GM10847 (cell line): Measurements from ENCODE around the gene CDKAL1.

Experiments used
- POLR2A ChIP-seq: IDR thresholded peaks from 2 replicates; pipeline ENCODE4 v1.6.1; 2011; ENCODE audit not compliant: insufficient read length; ENCODE audit errors: extremely low read depth

CDKAL1 gene

GRCh38 chr6:21049572-21049971, 515.3 kb downstream of the CDKAL1 start:
- TF ChIP-seq POLR2A: no peak

- no peak for TF ChIP-seq POLR2A
Measured at GRCh38 chr6:21050935-21051334, 516.7 kb downstream of the CDKAL1 start.

DNA sequence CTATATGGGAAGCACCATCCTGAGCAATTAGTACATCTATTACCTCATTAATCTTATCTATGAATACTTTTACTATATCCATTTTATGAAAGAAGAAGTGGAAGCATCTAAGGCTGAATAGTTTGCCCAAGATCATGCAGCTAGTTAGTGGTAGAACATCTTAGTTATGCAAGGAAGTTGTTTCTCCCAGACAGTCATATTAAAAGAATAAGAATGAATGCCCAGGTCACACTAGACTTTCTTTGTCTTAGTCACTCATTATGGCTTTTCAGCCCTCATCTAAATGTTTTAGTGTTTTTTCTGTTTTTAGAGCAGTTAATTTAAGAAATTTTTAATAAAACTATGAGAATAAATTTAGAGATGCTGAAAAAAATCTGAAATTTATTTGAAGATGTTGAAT, 517.5 kb downstream of the CDKAL1 start:
- TF ChIP-seq POLR2A: no peak

DNA sequence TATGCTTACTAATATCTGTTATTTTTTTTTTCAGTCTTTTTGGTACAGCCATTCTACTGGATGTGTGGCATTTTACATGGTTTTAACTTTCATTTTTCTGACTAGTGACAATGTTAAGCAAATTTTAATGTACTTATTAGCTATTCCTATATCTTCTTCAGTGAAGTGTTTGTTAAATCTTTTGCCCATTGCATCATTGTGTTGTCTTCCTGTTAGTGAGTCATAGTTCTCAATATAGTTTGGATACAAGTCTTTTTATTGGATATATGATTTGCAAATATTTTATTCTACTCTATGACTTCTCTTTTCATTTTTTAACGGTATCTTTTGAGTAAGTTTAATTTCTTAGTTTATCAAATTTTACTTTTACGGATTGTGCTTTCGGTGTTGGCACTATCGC, 519.4 kb downstream of the CDKAL1 start:
- no peak for TF ChIP-seq POLR2A

- TF ChIP-seq POLR2A: no peak
Measured at GRCh38 chr6:21061892-21062291, 527.6 kb downstream of the CDKAL1 start.

- no peak for TF ChIP-seq POLR2A
Measured at GRCh38 chr6:21064756-21065340, 530.6 kb downstream of the CDKAL1 start.

- no peak for TF ChIP-seq POLR2A
Measured at GRCh38 chr6:21067521-21067920, 533.3 kb downstream of the CDKAL1 start.

DNA sequence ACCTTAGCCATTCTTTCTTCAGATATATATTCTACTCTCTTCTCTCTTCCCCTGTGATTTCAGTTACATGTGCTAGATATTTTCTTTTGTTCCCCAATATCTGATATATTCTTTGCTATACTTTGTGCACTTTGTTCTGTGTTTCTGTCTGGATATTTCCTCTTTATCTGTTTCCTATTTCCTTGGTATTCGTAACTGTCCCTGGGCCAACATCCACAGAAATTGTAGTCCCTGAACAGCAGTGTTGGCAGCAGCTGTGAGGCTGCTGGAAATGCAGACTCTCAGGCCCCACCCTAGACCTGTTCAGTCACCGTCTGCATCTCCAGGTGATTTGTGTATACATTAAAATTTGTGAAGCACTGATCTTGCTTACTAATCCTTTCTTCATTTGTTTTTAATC, 536.4 kb downstream of the CDKAL1 start:
- TF ChIP-seq POLR2A: no peak

GRCh38 chr6:21071780-21072468, 537.7 kb downstream of the CDKAL1 start:
- TF ChIP-seq POLR2A: no peak

DNA sequence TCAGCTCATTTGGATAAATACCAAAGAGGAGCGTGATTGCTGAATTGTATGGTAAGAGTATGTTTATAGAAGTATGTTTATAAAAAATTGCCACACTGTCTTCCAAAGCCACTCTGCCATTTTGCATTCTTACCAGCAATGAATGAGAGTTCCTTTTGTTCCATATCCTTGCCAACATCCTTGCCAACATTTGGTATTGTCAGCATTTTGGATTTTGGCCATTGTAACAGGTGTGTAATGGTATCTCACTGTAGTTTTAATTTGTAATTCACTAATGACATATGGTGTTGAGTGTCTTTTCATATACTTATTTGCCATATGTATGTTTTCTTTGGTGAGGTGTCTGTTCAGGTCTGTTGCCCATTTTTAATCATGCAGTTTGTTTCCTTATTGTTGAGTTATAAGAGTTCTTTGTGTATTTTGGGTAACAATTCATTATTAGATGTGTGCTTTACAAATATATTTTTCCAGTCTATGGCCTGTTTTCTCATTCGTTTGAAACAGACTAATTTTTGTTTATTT, 539.1 kb downstream of the CDKAL1 start:
- TF ChIP-seq POLR2A: no peak

GRCh38 chr6:21074484-21074883, 540.2 kb downstream of the CDKAL1 start:
- TF ChIP-seq POLR2A: no peak

DNA sequence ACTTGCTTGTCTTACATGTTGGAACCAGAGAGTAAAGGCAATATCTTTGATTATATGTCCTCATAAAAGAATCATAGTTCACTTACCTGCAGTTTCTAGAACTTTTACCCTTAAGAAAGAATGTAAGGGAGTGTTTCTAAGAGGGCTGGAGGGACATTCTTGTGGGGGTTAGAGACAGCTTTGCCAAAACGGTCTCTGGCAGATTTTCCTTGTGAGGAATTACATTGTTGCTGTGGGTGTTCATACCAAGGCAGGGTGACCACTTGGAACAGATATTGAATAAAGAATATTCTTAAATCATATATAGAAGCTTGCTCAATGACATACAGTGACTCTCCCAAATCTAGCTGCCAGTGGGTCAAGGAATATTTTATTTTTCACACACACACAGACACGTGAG, 541.7 kb downstream of the CDKAL1 start:
- TF ChIP-seq POLR2A: no peak

- no peak for TF ChIP-seq POLR2A
Measured at GRCh38 chr6:21078497-21078896, 544.2 kb downstream of the CDKAL1 start.

DNA sequence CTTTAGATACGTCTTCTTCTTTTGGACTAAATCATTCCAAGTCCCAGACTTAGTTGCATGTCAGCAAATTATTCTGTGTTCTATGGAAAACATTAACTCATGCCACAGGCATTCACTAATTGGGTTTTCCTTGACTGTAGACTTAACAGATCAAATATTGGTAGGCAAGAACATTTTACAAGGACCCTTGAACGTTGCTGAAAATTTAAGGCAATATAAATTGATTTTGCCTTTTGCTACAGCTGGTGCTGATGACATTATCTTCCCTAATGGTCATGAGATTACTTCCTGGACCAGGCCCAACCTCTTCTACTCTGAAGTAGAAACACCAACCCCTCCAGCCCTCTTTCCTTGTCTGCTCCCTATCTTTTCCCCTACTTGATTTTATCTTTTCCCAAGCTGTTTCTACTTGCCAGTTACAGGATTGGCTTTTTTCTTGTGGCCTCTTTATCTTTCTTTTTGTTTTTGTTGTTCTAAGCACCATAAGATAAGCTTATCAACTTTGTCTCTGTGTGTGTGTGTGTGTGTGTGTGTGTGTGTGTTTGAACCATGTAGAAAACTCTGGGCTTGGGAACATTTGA, 545.3 kb downstream of the CDKAL1 start:
- no peak for TF ChIP-seq POLR2A

DNA sequence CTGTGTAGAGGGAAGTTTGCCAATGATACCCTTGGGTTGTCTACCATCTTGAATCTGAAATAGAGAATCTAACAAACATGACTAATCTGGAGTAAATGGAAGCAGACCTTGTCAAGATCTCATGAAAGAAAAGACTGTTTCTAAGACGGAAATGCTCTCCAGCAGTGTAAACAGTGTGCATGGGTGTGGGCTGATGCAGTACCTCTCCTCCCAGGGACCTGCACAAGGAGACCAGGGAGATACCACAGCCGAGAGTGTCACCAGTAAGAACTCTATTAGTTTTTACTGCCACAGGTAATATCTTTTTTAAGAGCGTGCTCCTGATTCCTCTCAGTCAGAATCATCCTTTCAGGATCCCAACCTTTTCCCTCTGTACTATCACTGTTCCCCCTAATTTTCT, 546.0 kb downstream of the CDKAL1 start:
- TF ChIP-seq POLR2A: no peak

DNA sequence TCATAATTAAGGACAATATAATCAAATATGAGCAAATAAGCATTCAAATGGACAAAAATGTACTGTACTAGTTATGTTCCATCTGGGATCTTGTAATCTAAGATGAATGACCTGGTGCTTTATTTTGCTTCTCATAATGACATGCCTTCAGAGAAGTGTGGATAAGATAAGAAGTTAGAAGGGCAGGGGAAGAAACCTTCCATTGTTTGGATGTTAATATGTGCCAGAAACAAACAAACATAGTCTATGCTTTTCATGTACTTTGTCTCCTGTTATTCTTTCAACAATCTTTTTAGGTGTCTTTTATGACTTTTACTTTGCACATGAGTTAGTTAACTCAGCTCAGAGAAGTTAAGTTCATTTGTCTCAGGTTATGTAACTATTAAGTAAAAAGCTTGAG, 547.8 kb downstream of the CDKAL1 start:
- TF ChIP-seq POLR2A: no peak
